Measurements from ENCODE around the gene ZBTB42.

DNA sequence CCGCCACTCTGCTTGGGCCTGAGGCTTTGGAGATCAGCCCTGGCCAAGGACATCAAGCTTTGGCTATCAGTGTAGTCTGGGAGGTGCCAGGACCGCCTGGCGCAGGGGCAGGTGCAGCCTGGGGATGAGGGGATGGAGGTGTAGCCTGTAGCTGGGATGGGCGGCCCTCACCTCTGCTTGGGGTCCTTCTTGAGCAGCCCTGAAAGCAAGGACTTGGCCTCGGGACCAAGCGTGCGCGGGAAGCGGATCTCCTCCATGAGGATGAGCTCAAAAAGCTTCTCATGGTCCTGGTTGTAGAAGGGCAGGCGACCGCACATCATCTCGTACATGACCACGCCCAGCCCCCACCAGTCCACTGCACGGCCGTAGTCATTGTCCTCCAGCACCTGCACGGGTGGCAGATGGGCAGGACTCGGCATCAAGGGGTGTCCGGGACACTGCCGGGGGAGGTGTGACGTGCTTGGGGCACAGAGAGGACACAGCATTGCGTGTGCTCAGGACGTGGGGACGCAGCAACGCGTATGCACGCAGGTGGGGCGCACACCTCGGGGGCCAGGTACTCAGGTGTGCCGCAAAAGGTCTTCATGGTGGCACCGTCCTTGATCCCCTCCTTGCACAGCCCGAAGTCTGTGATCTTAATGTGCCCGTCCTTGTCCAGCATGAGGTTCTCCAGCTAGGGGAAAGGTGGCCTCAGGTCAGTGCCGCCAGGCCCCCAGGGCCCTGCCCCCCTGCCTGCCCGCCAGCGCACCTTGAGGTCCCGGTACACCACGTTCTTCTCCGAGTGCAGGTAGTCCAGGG, 28.0 kb upstream of the ZBTB42 start:
- TF ChIP-seq, protein P1, sequence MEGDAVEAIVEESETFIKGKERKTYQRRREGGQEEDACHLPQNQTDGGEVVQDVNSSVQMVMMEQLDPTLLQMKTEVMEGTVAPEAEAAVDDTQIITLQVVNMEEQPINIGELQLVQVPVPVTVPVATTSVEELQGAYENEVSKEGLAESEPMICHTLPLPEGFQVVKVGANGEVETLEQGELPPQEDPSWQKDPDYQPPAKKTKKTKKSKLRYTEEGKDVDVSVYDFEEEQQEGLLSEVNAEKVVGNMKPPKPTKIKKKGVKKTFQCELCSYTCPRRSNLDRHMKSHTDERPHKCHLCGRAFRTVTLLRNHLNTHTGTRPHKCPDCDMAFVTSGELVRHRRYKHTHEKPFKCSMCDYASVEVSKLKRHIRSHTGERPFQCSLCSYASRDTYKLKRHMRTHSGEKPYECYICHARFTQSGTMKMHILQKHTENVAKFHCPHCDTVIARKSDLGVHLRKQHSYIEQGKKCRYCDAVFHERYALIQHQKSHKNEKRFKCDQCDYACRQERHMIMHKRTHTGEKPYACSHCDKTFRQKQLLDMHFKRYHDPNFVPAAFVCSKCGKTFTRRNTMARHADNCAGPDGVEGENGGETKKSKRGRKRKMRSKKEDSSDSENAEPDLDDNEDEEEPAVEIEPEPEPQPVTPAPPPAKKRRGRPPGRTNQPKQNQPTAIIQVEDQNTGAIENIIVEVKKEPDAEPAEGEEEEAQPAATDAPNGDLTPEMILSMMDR (IDR thresholded peaks at IDR 0.05) = no peak
- TF ChIP-seq EZH2 (IDR thresholded peaks at IDR 0.05; ENCODE audit: borderline replicate concordance, insufficient read depth, low read depth, low read length, poor library complexity, severe bottlenecking) = no peak
